Endothelial cell of coronary artery (primary cell): ENCODE data around the gene RAB11FIP5. TPM values are rescaled to one million over a fixed set of nuclear protein-coding genes. Genes with fewer than 3 reads are reported as not detected.

ENCODE experiments used
- total RNA-seq: library from RNA; depleted of rRNA; stranded (reverse); fragments of >200 nt; gene quantifications from 2 replicates; pipeline ENCODE4 v1.2.3, GENCODE V29; 2014

The RAB11FIP5 gene, protein sequence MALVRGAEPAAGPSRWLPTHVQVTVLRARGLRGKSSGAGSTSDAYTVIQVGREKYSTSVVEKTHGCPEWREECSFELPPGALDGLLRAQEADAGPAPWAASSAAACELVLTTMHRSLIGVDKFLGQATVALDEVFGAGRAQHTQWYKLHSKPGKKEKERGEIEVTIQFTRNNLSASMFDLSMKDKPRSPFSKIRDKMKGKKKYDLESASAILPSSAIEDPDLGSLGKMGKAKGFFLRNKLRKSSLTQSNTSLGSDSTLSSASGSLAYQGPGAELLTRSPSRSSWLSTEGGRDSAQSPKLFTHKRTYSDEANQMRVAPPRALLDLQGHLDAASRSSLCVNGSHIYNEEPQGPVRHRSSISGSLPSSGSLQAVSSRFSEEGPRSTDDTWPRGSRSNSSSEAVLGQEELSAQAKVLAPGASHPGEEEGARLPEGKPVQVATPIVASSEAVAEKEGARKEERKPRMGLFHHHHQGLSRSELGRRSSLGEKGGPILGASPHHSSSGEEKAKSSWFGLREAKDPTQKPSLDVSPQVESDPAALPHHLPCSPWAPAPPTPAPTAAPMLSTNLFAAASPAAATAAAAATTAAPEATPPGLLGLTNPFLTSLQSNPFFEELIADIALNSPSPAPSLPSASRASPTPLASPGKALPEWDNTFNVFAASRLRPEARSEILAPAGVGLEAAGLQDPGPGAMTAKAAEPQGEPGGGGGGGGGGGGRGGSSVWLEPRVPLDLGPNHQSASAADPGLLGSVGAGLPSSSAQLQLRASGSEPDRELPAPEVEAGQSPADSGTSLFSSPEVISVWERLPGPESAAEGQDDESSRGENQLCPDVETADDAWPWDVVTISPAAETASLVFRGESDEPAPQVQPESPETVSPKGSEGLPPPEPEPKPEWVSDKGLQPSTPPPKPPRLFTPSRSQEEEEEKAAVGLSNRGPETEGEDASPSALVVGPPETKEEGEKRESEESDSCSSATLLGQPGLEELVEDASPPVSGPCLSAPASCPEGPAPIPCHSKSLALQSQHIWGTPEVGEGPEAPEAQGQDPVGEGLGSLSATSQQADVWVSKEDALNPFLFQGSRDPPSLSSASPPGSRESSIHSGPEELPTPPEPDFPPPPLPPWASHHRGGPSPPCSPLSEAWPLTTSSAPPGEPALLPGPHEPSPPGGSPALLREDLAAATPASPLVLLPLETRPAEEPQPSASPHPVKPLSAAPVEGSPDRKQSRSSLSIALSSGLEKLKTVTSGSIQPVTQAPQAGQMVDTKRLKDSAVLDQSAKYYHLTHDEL (N-terminal part only)
- 34.2 and 39.9 TPM in 2 replicates for total RNA-seq

DNA sequence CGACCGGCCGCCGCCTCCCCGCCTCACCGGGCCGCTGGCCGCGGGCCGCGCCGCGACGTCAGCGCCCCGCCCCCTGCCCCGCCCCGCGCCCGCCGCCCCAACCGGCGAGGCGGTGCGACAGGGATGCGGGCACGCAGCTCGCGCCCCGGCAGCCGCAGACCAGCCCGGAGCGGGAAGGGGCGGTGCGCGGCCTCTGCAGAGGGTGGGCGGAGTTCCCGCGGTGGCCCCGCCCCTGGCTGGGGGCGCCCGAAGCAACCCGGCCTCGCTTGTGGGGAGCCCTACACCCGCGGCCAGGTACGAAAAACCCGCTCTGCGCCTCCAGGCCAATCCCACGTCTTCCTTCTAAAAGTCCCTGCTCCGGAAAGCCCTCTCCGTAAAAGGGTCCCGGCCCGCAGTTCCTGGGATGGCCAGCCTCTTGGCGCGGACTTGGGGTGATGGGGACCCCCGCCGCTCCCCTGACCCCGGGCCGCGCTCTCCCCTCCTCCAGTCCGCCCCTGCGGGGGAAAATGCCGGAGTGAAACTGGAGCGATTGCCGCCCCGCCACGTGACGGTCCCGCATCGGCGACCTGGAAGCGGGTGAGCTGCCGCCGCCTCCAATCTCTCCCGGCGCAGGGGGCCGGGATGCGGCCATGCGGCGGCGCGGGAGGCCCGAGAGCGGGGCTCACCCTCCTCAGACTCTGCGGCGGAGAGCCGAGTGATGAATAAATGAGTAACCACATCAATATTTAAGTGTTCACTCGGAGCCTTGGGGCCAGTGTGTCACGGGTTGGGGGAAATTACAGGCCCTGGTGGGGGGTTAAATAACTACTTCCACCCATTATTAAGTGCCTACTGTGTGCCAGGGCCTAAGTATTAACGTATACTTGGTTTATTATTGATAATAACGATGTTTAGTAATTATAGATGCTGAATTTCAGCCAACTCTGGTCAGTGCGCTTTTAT, at the start of gene RAB11FIP5:
TSS of gene RAB11FIP5 (minus strand) at position 36 of the 942 bp plus-strand sequence. CDS start 171 bp downstream, outside the sequence.

DNA sequence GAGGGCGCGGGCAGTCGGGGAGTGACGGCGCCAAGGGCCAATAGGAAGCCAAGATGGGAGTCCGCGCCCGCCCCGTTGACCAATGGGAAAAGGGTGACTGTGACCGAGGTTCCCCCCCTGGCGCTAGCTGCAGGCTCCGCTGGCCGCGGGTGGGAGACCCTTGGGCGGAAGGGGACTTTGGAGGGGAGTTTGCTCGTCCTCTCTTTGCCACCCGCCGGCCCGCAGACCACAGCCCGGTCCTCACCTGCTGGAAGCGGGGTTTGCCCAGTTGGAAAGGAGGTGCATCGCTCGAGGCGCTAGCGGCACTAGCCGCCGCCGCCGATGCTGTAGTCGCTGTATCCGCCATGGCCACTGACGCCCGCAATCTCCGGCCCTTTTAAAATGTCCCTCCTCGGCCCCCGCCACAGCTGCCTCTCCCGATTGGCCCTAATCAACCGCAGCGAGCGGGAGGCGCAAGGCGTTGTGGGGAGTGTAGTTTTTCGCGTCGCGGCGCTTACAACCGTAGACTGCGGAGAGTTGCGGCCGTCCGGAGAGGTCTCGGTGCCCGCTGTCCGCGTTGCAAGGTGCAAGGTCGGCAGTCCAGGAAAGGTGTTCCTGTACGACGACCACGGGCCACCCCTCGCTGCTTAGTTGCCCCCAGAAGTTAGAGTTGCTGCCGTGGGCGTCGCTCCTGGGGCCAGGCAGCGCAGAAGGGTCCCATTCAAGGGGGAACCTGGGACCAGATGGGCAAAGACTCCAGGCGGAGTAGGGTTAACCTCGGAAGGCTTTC, 41.2 kb downstream of the RAB11FIP5 start, which contains the start of gene SFXN5:
TSS of gene SFXN5 (minus strand) at position 353 of the 769 bp plus-strand sequence. CDS start at position 346, 7 bp downstream.

Other genes with a start within 250 kb of the RAB11FIP5 start
- 46.5 and 49.2 TPM in 2 replicates for gene SPR, start 225.5 kb downstream of the RAB11FIP5 start, total RNA-seq
- not detected in 2 replicates for gene EMX1, start 195.4 kb downstream of the RAB11FIP5 start, total RNA-seq
- 13.5 and 15.4 TPM in 2 replicates for gene SFXN5, start 41.2 kb downstream of the RAB11FIP5 start, total RNA-seq
- gene NOTO, start 89.6 kb upstream of the RAB11FIP5 start, total RNA-seq: not detected in 2 replicates
- gene SMYD5, start 101.3 kb upstream of the RAB11FIP5 start, total RNA-seq: 14.6 and 16.5 TPM in 2 replicates
- 13.2 and 21.0 TPM in 2 replicates for gene PRADC1, start 120.3 kb upstream of the RAB11FIP5 start, total RNA-seq
- 501 and 527 TPM in 2 replicates for gene CCT7, start 121.4 kb upstream of the RAB11FIP5 start, total RNA-seq
- 0.56 and 0.72 TPM in 2 replicates for gene FBXO41, start 171.5 kb upstream of the RAB11FIP5 start, total RNA-seq
- not detected in 2 replicates for gene EGR4, start 180.6 kb upstream of the RAB11FIP5 start, total RNA-seq